Stimulated activated memory B cell treated with anti-CD40 and anti-IgM and Interleukin-4, amounts not matched to agents 10 μg/mL and 1 μg/mL and 100 μg/mL, for 72 hours (primary cell): Measurements from ENCODE around the gene ADARB2.

ENCODE experiments used
- ATAC-seq: fragments of 150-1000 bp; cut with Tn5 transposase; 2 replicates; pipeline ENCODE4 v1.10.0; 2021
- H3K27ac Mint-ChIP-seq: one replicate; pipeline ENCODE4 v1.8.0; 2022; ENCODE audit warnings: mild to moderate bottlenecking, mixed read lengths
- H3K27me3 Mint-ChIP-seq: one replicate; pipeline ENCODE4 v1.8.0; 2022; ENCODE audit warnings: mixed read lengths
- H3K36me3 Mint-ChIP-seq: one replicate; pipeline ENCODE4 v1.8.0; 2022; ENCODE audit warnings: mixed read lengths
- H3K4me1 Mint-ChIP-seq: one replicate; pipeline ENCODE4 v1.8.0; 2022; ENCODE audit warnings: mixed read lengths
- H3K4me3 Mint-ChIP-seq: one replicate; pipeline ENCODE4 v1.8.0; 2022; ENCODE audit warnings: mild to moderate bottlenecking, moderate library complexity, mixed read lengths
- H3K9me3 Mint-ChIP-seq: one replicate; pipeline ENCODE4 v1.8.0; 2022; ENCODE audit warnings: mixed read lengths

The ADARB2 gene

DNA sequence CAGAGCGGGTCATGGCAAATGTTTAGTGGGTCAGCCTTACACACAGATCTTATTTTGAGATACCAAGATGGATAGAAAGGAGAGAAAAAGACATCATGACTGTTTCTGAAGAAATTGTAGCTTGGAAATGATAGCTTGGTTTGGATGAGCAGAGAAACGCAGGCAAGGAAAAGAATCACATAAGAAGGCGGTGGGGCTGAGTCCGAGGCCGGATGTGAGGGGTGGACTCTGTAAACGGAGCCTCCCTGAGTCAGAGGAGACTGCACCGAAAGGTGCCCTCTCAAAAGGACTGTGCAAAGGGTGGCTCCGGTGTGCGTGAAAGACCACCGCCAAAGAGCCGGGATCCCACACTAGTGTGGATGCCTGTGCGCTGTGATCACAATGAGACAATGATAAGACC, 53.7 kb downstream of the ADARB2 start:
- Mint-ChIP-seq H3K36me3 (no peaks in the 10 kb centered on the region), H3K4me3 (no peak overlapping the region), H3K4me1 (no peaks in the 10 kb centered on the region), H3K9me3 (no peaks in the 10 kb centered on the region), H3K27ac (no peak overlapping the region), H3K27me3 (peaks cover 58% of the 10 kb centered on the region)
- ATAC-seq = no peak

DNA sequence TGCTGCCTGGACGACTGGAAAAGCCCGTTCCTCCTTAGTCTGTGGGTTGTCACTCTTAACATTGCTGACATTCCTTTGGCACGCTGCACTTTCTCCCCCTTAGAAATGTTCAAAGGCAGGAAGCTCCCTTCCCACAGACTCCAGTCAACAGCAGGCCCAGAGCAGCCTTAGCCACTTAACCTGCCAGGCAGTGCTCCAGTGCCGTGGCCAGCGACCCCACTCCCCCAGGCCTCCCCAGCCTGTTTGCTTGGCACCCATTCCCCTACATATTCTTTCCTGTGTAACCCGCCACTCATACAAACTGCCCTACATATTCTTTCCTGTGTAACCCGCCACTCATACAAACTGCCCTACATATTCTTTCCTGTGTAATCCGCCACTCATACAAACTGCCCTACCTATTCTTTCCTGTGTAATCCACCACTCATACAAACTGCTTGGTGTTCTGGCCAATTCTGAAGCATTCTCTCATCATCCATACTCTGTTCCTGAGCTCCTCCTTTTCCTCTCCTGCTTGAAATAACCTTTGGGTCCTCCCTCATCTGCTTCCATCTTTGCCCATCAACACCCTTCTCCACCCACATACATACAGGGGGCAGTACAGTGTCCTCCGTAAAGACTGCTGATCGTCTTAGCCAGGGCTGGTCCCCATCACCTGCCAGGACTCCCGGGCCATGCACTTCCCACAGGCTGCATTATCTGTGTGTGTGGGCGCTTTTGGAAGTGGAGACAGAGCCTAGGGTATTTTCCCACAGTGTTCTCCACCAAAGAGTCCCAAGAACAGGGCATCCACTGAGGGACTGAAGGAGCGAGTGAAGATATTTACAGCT, 57.3 kb downstream of the ADARB2 start:
- peaks cover 6% of the 10 kb centered on the region for H3K36me3 Mint-ChIP-seq
- peaks cover 24% of the 10 kb centered on the region for H3K4me1 Mint-ChIP-seq
- H3K27me3 Mint-ChIP-seq = peaks cover 53% of the 10 kb centered on the region
- ATAC-seq = no peak
- no peak overlapping the region for H3K27ac Mint-ChIP-seq
- H3K9me3 Mint-ChIP-seq = no peaks in the 10 kb centered on the region
- no peak overlapping the region for H3K4me3 Mint-ChIP-seq

DNA sequence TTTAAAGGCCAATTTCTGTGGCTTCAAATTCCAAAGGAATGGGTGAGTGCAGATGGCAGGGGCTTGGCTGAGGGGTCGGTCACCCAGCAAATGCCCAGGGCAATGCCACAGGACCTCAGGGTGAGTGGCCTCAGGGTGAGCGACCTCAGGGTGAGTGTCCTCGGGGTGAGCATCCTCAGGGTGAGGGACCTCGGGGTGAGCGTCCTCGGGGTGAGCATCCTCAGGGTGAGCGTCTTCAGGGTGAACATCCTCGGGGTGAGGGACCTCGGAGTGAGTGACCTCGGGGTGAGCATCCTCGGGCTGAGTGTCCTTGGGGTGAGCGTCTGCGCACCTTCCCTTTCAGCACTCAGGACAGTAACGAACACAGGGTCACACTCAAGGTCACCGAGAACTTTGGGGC, 59.2 kb downstream of the ADARB2 start:
- H3K27me3 Mint-ChIP-seq = peaks cover 52% of the 10 kb centered on the region
- no peak overlapping the region for H3K27ac Mint-ChIP-seq
- peaks cover 11% of the 10 kb centered on the region for H3K36me3 Mint-ChIP-seq
- H3K9me3 Mint-ChIP-seq = peaks cover 3% of the 10 kb centered on the region
- H3K4me1 Mint-ChIP-seq = peaks cover 32% of the 10 kb centered on the region
- ATAC-seq = no peak
- H3K4me3 Mint-ChIP-seq = no peak overlapping the region

- Mint-ChIP-seq H3K9me3 (peaks cover 6% of the 10 kb centered on the region), H3K4me3 (no peak overlapping the region), H3K27me3 (peaks cover 45% of the 10 kb centered on the region), H3K4me1 (peaks cover 32% of the 10 kb centered on the region), H3K27ac (no peak overlapping the region), H3K36me3 (peaks cover 11% of the 10 kb centered on the region)
- peak; percentile 49 for ATAC-seq
Observed at GRCh38 chr10:1677307-1677939, 59.9 kb downstream of the ADARB2 start.

GRCh38 chr10:1674501-1674900, 62.8 kb downstream of the ADARB2 start:
- peaks cover 11% of the 10 kb centered on the region for H3K36me3 Mint-ChIP-seq
- peaks cover 32% of the 10 kb centered on the region for H3K4me1 Mint-ChIP-seq
- peaks cover 6% of the 10 kb centered on the region for H3K9me3 Mint-ChIP-seq
- ATAC-seq = peak; percentile 63
- peak overlapping the region; percentile 24 for H3K4me3 Mint-ChIP-seq
- peak overlapping the region; percentile 15 for H3K27ac Mint-ChIP-seq
- peaks cover 26% of the 10 kb centered on the region for H3K27me3 Mint-ChIP-seq

GRCh38 chr10:1673568-1674345, 63.6 kb downstream of the ADARB2 start:
- peaks cover 32% of the 10 kb centered on the region for H3K4me1 Mint-ChIP-seq
- no peak overlapping the region for H3K27ac Mint-ChIP-seq
- no peak for ATAC-seq
- H3K27me3 Mint-ChIP-seq = peaks cover 18% of the 10 kb centered on the region
- H3K36me3 Mint-ChIP-seq = peaks cover 11% of the 10 kb centered on the region
- no peak overlapping the region for H3K4me3 Mint-ChIP-seq
- peaks cover 6% of the 10 kb centered on the region for H3K9me3 Mint-ChIP-seq

DNA sequence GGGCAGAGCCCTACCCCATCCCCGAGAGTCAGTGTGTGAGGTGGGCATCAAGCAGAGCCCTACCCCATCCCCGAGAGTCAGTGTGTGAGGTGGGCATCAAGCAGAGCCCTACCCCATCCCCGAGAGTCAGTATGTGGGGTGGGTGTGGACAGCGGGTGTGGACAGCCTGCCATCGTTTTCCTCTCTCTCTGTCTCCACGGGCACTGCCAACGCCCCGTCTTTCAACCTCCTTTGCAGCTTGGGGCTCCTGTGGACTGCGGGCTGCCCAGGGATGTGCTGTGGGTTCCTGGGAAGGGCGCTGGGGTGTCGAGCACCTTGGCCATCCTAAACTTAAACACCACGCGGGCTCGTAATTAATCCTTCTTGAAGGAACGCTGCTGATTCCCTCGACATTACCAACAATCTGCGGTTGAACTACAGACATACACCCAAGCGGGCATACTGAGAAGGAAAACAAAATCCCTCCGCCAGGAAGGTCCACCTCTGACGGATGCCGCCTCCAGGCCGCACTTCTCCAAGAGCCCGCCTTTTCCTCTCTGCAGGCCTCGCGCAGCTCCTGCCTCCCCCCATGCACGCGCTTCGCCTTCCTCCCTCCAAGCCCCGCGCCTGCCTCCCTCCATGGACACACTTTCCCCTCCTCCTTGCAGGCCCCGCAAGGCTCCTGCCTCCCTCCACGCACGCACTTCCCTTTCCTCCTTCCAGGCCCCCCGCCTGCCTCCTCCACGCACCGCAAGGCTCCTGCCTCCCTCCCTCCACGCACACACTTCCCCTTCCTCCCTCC, 65.1 kb downstream of the ADARB2 start:
- Mint-ChIP-seq H3K4me1 (peaks cover 24% of the 10 kb centered on the region), H3K9me3 (peaks cover 6% of the 10 kb centered on the region), H3K27ac (no peak overlapping the region), H3K27me3 (peaks cover 17% of the 10 kb centered on the region), H3K36me3 (peaks cover 11% of the 10 kb centered on the region), H3K4me3 (no peak overlapping the region)
- ATAC-seq = no peak

- peaks cover 6% of the 10 kb centered on the region for H3K9me3 Mint-ChIP-seq
- ATAC-seq = no peak
- H3K36me3 Mint-ChIP-seq = peaks cover 11% of the 10 kb centered on the region
Observed at GRCh38 chr10:1671366-1672000, 65.8 kb downstream of the ADARB2 start.

GRCh38 chr10:1670541-1671365, 66.6 kb downstream of the ADARB2 start:
- peaks cover 15% of the 10 kb centered on the region for H3K27me3 Mint-ChIP-seq
- H3K27ac Mint-ChIP-seq = no peak overlapping the region
- H3K4me3 Mint-ChIP-seq = no peak overlapping the region
- peaks cover 11% of the 10 kb centered on the region for H3K36me3 Mint-ChIP-seq
- peaks cover 6% of the 10 kb centered on the region for H3K9me3 Mint-ChIP-seq
- H3K4me1 Mint-ChIP-seq = peaks cover 15% of the 10 kb centered on the region
- no peak for ATAC-seq

More at GRCh38 chr10:1671366-1672000, 65.8 kb downstream of the ADARB2 start:
- no peak overlapping the region for H3K27ac Mint-ChIP-seq
- H3K4me3 Mint-ChIP-seq = no peak overlapping the region
- peaks cover 17% of the 10 kb centered on the region for H3K4me1 Mint-ChIP-seq
- H3K27me3 Mint-ChIP-seq = peaks cover 17% of the 10 kb centered on the region

DNA sequence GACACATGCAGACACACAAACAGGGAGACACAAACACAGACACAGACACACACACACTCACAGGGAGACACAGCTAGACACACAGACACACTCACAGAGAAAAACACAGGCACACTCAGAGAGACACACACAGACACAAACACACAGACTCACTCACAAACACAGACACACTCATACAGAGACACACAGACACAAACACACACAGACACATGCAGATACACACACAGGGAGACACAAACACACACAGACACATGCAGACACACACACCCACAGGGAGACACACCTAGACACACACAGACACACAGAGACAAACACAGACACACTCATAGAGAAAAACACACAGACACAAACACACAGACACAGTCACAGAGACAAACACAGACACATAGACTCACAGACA, 67.9 kb downstream of the ADARB2 start:
- Mint-ChIP-seq H3K27me3 (peaks cover 2% of the 10 kb centered on the region), H3K4me3 (no peak overlapping the region), H3K27ac (no peak overlapping the region), H3K4me1 (peaks cover 2% of the 10 kb centered on the region), H3K9me3 (peaks cover 3% of the 10 kb centered on the region), H3K36me3 (no peaks in the 10 kb centered on the region)
- ATAC-seq = no peak

- Mint-ChIP-seq H3K36me3 (no peaks in the 10 kb centered on the region), H3K27me3 (no peaks in the 10 kb centered on the region), H3K9me3 (peaks cover 3% of the 10 kb centered on the region), H3K4me3 (no peak overlapping the region), H3K4me1 (peaks cover 6% of the 10 kb centered on the region), H3K27ac (no peak overlapping the region)
- no peak for ATAC-seq
Observed at GRCh38 chr10:1668399-1668798, 68.9 kb downstream of the ADARB2 start.

GRCh38 chr10:1667392-1667791, 69.9 kb downstream of the ADARB2 start:
- Mint-ChIP-seq H3K27ac (no peak overlapping the region), H3K4me1 (peaks cover 6% of the 10 kb centered on the region), H3K27me3 (no peaks in the 10 kb centered on the region), H3K4me3 (no peak overlapping the region), H3K9me3 (peaks cover under 1% of the 10 kb centered on the region), H3K36me3 (no peaks in the 10 kb centered on the region)
- no peak for ATAC-seq

DNA sequence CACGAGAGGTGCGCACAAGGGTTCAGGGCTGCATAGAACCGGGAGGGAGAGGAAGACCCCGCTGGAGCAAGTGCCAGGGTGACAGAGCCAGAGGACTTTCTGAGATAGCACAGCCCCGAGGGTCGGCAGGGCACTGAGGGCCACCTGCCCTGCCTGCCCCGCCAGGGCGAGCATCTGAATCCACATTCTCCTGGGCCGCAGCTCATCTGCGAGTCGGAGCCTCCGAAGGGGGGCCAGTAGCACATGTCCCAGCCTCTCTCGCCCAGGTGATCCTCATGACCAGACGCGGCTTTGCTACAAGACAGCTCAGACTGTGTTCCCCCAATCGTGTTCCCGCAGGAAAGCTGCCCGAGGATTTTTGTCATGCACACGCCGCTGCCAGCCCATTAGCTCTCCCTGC, 71.2 kb downstream of the ADARB2 start:
- Mint-ChIP-seq H3K4me1 (peaks cover 17% of the 10 kb centered on the region), H3K9me3 (no peaks in the 10 kb centered on the region), H3K27me3 (no peaks in the 10 kb centered on the region), H3K36me3 (no peaks in the 10 kb centered on the region), H3K4me3 (no peak overlapping the region), H3K27ac (no peak overlapping the region)
- ATAC-seq = no peak

DNA sequence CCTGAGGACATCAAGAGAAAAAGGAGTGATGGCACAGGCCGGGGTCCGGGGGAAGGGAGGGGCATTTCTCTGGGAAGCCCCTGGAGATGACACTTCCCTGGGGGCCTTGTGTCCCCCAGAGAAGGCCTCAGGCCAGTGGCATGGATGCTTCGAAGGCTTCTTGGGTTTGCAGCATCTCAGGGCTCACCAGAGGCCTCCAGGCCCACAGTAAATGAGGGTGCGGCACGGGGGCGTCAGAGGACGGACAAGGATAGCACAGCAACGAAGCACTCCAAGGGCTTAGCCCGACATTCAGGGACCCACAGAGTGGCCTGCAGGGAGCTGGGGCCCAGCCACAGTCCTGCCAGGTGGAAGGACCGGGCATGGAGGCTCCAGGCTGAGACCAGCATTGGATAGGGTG, 71.6 kb downstream of the ADARB2 start:
- Mint-ChIP-seq H3K36me3 (no peaks in the 10 kb centered on the region), H3K9me3 (no peaks in the 10 kb centered on the region), H3K4me3 (no peak overlapping the region), H3K4me1 (peaks cover 22% of the 10 kb centered on the region), H3K27me3 (no peaks in the 10 kb centered on the region), H3K27ac (no peak overlapping the region)
- ATAC-seq = no peak
